PFSK-1 (cell line): Measurements from ENCODE around the gene ERGIC2.

Experiments
- POLR2AphosphoS5 ChIP-seq: IDR thresholded peaks from 2 replicates; pipeline ENCODE4 v1.6.1; 2012; ENCODE audit warnings: low read depth, mild to moderate bottlenecking, control low read depth, low read length, moderate library complexity
- REST ChIP-seq, 2 experiments: IDR thresholded peaks; 2 replicates each; pipeline versions ENCODE4 v1.6.1 to v1.8.0; 2011 to 2012; ENCODE audit warnings: low read depth in 2 of 2, low read length in 2 of 2, control low read depth in 1 of 2, inconsistent platforms in 1 of 2, mild to moderate bottlenecking in 1 of 2, moderate library complexity in 1 of 2; ENCODE audit not compliant: insufficient read depth in 1 of 2
- SIN3A ChIP-seq: IDR thresholded peaks from 2 replicates; pipeline ENCODE4 v1.6.1; 2012; ENCODE audit warnings: mild to moderate bottlenecking, low read length, moderate library complexity, borderline replicate concordance; ENCODE audit not compliant: insufficient read depth

GRCh38 chr12:29350080-29350479 is 30.9 kb downstream of the ERGIC2 start:
- TF ChIP-seq SIN3A (no peak), POLR2AphosphoS5 (no peak), REST (IDR thresholded peaks at IDR 0.05; ENCODE audit: insufficient read depth in 1 of 2, low read depth in 2 of 2, low read length in 2 of 2) (no peak)
